Fibroblast of skin of left quadriceps (primary cell): Measurements from ENCODE around the gene SEC24D.
"Not testable (repeated sequence)": the region's sequence is repeated elsewhere in the genome, so short reads cannot be mapped to it uniquely, and the experiment has no call there.

ENCODE experiments used
- DNase-seq, 2 experiments: peaks; one replicate each; pipeline ENCODE4 v3.0.0-alpha.2; 2013; ENCODE audit warnings: low read depth in 2 of 2

SEC24D gene

DNA sequence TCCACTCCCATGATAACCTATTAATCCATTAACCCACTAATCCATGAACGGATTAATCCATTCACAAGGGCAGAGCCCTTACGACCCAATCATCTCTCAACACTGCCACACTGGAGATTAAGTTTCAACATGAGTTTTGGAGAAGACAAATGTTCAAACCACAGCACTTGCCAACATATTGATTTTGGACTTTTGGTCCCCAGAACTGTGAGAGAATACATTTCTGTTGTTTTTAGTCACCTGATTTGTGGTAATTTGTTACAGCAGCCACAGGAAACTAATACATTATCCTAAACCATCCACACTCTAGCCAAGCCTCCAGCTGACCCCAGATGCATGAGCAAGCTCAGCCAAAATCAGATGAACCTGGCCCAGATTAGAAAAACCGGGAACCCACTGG, 22.4 kb downstream of the SEC24D start:
- no peak for DNase-seq

DNA sequence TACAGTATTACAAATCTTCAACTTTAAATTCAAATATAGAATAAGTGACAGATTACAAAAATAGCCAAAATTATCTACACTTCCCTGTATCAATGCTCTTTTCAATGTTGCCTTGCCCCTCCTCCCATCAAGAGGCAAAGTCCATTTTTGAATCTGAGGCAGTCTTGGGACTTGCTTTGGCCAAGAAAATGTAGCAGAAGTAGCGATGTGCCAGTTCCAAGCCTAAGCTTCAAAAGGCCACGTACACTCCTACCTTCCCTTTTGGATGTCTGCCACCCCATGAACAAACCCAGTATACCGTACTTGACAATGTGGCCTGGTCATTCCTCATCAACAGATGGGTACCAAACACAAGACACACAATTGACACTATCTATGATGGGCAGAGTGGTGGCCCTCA, 24.1 kb downstream of the SEC24D start:
- no peak for DNase-seq

DNA sequence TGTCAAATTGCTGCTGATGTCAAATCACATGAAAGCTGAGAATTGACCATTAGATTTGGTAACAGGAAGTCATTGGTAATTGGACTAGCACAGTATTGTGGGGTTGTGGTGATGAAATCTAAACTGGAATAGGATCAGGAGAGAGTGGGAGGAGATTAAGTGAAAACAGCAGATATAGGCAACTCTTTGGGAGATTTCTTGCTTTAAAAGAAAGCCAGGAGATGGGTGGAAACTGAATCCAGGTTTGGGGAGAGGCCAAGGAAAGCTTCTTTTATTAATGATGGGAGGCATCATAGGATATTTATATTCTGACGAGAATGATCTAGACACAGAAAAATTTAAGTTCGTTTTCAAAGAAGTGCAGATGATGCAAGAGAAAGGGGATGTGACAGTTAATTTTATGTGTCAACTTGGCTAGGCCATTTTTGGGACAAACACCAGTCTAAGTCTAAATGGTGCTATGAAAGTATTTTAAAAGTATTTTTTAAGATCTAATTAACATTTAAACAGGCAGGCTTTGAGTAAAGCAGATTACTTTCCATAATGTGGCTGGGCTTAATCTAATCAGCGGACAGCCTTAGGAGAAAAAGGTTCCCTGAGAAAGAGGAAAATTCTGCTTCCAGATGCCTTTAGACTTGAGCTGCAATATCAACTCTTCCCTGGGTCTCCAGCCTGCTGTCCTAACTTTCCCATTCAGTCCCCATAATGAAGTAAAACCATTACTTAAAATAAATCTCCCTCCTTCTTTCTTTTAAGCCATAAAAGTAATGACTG, 24.7 kb downstream of the SEC24D start:
- peak; percentile 80 to 82 for DNase-seq

GRCh38 chr4:118807659-118808058, 28.3 kb downstream of the SEC24D start:
- DNase-seq = no peak

GRCh38 chr4:118803253-118803652, 32.7 kb downstream of the SEC24D start:
- DNase-seq = no peak

DNA sequence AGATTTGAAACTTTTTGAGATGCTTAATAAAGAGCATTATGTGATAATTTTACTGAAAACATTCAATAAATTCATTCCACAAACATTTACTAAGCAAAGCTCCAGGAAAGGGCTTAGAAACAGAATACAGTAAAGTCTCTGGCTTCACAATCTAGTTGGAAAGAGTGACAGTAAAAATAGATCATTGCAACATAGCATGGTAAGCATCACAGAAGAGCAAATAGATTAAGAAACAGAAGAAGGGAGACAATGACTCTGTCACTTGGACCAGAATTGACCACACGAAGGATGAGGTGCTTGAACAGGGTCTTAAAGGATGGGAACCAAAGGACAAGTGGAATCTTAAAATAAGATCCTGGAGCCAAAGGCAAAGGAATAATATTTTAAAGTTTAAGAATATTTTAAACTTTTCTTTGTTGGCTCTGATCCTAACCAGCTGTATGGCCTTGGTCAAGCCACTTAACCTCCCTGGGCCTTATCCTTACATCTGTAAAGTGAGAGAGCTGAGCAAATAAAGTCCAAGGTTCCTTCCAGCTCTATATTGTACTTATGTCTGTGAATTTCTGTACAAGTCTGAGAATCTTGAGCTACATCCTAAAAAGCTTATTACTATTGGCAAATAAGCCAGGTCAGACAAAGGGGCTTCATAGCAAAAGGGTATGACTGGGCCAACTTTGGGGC, 33.9 kb downstream of the SEC24D start:
- no peak for DNase-seq

GRCh38 chr4:118799231-118799942, 36.5 kb downstream of the SEC24D start:
- no peak for DNase-seq

DNA sequence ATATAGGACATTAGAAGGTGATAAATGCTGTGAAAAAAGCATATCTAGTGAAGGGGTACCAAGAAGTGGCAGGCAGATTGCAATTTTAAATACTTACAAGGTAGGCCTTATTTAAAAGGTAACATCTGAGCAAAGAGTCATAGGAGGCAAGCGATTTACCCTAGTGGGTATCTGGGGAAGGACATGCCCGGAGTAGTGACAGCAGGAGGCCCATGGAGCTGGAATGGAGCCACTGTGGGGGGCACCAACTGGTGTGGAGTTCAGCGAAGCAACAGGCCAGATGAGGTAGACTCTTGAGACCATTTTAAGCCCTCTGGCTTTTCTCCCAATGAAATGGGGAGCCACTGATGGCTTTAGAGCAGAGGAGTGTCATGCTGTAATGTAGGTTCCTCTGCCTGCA, 37.3 kb downstream of the SEC24D start:
- no peak for DNase-seq

GRCh38 chr4:118797558-118798142, 38.3 kb downstream of the SEC24D start:
- no peak for DNase-seq

GRCh38 chr4:118791690-118792446, 44.1 kb downstream of the SEC24D start:
- DNase-seq = not testable (repeated sequence)

GRCh38 chr4:118790544-118790943, 45.4 kb downstream of the SEC24D start:
- DNase-seq = no peak

DNA sequence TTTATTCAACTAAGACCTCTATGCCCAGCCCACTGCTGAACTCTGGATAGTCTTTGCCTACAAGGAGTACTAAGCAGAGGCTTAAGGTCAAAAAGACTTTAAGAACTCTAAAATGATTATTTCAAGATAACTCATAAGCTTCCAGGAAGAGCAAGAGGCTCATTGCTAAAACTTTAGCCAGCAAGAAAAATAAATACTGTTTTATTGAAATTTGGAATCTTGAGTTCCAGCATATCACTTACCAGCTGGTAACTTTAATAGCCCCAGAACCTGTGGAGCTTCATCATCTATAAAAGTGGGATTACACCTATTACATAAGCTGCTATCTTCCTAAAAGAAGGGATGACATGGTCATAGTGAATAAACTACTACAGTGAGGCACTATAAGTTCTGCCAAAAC, 47.0 kb downstream of the SEC24D start:
- no peak for DNase-seq

GRCh38 chr4:118787844-118788380, 48.0 kb downstream of the SEC24D start:
- no peak for DNase-seq

GRCh38 chr4:118784776-118785175, 51.1 kb downstream of the SEC24D start:
- DNase-seq = no peak

DNA sequence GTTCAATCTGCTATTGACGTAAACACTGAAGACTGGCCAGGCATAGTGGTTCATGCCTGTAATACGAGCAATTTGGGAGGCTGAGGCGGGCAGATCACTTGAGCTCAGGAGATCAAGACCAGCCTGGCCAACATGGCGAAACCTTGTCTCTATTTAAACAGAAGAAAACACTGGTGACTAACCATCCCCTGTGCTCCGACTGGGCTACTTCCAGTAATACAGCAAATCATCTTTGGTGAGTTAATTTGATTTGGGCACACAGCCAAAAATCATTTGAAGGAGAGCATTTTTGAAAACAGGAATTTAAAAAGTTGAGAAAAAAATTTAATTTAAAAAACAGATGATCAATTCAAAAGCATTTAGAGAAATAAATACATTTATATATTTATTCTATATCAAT, 52.0 kb downstream of the SEC24D start:
- DNase-seq = no peak

DNA sequence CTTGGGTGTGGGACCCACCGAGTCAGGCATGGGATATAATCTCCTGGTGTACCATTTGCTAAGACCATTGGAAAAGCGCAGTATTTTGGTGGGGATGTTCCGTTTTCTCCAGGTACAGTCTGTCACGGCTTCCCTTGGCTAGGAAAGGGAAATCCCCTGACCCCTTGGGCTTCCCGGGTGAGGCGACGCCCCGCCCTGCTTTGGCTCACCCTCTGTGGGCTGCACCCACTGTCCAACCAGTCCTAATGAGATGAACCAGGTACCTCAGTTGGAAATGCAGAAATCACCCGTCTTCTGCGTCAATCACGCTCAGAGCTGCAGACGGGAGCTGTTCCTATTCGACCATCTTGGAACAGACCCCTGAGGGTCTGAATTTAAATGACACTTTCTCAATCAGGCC, 53.0 kb downstream of the SEC24D start:
- not testable (repeated sequence) for DNase-seq

DNA sequence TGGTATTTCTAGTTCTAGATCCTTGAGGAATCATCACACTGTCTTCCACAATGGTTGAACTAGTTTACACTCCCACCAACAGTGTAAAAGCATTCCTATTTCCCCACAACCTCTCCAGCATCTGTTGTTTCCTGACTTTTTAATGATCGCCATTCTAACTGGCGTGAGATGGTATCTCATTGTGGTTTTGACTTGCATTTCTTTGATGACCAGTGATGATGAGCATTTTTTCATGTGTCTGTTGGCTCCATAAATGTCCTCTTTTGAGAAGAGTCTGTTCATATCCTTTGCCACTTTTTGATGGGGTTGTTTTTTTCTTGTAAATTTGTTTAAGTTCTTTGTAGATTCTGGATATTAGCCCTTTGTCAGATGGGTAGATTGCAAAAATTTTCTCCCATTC, 58.3 kb downstream of the SEC24D start:
- not testable (repeated sequence) for DNase-seq

DNA sequence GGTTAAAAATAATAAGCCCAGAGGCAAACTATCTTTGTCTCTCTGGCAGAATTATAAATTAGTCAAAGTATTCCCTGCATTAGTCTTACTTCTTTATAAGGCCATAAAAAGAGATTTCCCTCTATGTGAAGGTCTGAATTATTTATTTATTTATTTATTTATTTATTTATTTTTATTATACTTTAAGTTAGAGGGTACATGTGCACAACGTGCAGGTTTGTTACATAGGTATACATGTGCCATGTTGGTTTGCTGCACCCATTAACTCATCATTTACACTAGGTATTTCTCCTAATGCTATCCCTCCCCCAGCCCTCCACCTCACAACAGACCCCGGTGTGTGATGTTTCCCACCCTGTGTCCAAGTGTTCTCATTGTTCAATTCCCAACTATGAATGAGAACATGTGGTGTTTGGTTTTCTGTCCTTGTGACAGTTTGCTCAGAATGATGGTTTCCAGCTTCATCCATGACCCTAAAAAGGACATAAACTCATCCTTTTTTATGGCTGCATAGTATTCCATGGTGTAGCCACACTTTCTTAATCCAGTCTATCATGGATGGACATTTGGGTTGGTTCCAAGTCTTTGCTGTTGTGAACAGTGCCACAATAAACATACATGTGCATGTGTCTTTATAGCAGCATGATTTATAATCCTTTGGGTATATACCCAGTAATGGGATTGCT, 58.8 kb downstream of the SEC24D start:
- DNase-seq = not testable (repeated sequence)

- peak; percentile 66 to 71 for DNase-seq
These were observed 59.6 kb downstream of the SEC24D start for GRCh38 chr4:118776157-118776954.

- DNase-seq = no peak
These were observed 60.5 kb downstream of the SEC24D start for GRCh38 chr4:118775405-118775804.
